ENCODE measurements around the gene THOC6.
"Not testable (repeated sequence)": the region's sequence is repeated elsewhere in the genome, so short reads cannot be mapped to it uniquely, and the experiment has no call there.

Gene THOC6

DNA sequence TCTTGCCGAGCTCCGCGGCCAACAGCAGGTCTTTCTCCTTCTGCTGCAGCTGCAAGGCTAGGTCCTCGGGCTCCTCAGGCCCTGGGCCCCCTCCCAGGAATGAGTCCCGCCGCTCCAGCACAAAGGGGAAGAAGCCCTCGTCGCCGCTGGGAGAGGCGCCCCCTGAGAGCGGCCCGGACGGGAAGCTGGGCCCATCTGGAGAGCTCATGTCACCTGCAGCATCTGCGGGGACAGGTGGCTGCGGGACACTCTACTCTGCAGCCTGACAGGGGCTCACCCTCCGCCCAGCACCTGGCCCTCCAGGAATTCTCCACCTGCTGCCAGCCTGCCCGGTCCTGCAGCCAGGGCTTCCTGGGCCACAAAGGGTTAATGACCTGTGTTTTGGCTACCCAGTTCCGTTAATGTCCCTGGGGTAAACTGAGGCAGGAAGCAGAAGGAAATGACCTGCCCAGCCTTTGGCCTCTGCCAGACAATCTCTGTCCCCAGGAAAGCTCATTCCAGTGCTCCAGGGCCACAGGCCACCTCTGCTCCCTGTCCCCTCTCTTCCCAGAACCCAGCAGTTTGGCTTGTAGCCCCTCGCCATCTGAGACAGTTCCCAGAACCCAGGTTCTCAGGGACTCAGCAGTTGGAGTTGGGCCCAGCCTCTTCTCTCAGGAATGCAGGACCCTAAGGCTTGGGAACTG lies 11.6 kb downstream of the THOC6 start:
- no peak for DNase-seq

DNA sequence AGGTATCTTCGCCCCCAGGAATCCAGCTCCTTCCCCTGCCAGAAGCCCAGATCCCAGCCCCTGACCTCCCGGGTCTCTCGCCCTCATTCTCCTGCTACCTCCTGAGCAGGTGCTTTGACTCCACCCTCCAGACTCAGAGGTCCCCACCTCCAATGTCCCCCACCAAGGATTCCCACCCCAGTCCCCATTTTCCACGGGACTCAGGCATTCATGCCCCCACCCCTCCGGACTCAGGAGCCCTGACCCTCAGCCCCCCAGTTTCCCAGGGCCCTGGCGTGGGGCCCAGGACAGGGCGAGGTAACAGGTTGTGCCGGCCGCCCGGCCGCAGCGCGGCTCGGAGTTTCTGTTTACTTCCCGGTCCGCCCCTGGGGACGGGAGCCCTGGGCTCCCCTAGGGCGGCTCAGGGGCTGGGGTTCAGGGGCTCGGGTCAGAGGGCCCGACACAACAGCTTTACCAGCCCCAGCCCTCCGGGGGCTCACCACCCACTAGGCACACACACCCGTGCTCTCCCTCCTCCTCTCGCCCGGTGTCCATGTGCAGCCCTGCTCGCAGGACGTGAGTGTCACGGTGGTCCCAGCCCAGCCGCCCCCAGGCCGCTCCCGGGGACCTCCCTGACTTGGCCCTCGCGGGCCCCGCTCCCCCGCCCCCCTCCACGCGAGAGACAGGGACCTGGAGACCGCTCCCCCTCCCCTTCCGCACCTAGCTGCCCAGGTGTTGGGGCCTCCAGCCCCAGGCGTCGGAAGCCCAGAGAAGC lies 12.3 kb downstream of the THOC6 start:
- DNase-seq: no peak

DNA sequence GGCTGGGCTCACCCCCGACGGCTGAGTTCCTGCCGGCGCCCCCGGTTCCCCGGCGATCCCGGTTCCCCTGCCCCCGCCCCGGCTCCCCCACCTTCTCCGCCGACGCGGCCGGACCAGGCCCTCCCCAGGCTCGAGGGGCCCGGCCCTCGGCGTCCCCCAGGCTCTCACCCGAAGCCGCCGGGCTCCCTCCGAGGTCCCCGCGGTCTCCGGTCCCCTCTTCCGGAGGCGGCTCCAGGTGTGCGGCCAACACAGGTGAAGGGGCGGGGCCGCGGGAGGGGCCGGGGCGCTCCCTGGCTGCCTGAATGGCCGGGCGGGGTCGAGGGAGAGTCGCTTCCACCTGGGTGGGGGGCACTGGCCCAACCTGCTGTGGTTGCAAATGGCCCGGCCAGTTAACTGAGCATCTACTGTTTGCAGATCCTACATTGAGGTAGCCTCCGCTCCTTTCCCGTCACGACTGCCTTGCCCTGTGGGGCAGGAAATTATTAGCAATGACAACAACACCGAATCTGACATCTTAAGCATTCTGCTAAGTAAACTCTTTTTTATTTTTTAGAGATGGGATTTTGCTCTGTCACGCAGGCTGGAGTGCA lies 13.0 kb downstream of the THOC6 start, which contains the start of gene BICDL2:
BICDL2 (minus strand) TSS at position 219 of the 590 bp plus-strand sequence. CDS start 1,448 bp downstream, outside the sequence.
- DNase-seq: peak in 1 of 2 experiments; percentile 17

DNA sequence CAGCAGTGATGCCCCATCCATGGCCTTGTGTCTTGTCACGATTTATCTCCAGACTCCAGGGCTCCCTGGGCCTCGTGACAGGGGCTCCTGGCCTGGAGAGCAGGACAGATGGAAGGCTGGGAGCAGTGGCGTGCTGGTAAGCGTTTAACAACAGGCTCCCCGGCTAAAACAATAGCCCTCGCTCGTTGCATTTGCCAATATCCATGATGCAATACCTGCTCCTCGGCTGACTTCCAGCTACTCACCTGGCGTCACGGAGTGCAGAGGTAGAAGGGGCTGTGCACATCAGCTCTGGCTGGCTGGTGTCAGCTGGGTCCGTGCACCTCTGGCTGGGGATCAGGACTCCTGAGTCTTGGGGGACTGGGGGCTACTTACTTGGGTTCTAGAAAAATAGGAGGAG lies 14.4 kb downstream of the THOC6 start:
- DNase-seq: peak in 1 of 2 experiments; percentile 31

DNA sequence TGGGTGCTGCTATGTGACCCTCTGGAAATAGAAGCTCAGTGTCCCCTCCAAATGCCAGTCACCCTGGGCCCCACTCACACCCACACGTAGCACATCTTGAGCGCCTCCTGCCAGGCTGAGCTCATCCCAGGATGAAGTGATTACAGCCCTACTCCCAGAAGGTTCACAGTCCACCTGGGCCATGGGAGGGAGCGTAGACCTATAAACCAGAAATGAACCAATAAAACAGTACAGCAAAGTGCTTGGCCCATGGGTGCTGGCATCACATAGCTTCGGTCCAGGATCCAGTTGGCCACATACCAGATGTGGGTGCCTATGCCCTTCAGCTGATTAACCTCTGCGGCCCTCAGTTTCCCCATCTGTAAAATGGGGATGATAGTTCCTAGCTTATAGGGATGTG lies 15.1 kb downstream of the THOC6 start:
- no peak for DNase-seq

DNA sequence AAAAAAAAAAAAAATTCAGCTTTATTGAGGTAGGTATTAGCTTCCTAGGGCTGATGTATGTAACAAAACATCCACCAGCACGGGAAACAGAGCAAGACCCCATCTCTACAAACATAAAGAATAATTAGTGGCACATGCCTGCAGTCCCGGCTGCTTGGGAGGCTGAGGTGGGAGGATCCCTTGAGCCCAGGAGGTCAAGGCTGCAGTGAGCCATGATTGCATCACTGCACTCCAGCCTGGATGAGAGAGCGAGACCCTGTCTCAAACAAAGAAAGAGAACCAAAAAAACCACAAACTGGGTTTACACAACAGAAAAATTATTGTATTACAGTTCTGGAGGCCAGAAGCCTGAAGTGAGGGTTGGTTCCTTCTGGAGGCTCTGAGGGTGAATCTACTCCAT lies 18.5 kb downstream of the THOC6 start:
- no peak for DNase-seq

DNA sequence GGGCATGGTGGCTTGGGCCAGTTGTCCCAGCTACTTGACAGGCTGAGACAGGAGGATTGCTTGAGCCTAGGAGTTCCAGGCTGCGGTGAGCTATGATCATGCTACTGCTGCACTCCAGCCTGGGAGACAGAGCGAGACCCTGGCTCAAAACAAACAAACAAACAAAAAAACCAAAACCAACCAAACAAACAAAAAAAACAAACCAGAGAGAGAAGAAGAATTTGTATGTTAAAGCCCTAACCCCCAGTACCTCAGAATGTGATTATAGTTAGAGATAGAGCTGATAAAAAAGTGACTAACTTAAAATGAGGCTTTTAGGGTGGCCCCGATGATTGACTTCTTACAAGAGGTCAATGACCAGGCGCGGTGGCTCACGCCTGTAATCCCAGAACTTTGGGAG lies 20.9 kb downstream of the THOC6 start:
- DNase-seq: no peak

DNA sequence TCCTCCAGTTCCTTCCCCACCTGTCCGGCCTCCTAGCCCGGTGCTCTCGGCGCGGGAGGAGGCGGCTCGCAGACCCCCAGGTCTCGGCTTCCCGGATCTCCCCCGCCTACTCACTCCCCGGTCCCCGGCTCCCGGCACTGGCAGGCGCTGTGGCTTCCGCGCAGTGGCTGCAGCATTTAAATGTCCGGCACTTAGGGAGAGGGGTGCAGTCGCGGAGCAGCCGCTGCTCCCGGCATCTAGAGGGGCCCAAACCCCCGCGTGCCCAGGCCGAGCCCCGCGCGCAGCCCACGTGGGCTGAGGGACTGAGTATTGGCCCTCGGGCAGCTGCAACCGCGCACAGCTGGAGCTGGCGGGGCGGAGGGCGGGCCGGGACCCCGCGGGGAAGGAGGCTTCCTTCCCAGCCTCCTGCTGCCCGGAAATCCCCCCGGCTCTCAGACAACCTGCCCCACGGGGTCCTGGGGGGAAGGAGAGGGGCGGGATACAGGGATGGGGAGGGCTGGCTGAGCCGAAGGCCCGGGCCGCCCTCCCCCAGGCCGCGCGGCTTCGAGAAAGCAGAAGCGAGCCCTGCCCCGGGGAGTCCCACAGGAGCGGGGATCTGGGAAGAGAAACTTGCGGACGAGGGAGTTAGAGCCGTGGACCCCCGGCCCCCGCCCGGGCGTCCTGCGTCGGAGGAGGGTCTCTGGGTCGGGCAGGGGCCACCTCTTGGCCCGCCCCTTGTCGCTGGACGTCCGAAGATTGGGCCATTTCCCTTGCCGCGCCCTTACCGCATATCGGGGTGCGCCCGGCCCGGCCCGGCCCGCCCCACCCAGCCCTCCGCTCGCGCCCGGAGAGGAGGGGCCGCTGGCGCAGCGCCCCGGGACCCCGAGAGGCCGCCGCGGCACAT lies 22.2 kb downstream of the THOC6 start, which contains the start of gene MMP25:
MMP25 (plus strand) TSS at position 804 of the 883 bp plus-strand sequence. CDS start 357 bp downstream, outside the sequence.
- no peak for DNase-seq

DNA sequence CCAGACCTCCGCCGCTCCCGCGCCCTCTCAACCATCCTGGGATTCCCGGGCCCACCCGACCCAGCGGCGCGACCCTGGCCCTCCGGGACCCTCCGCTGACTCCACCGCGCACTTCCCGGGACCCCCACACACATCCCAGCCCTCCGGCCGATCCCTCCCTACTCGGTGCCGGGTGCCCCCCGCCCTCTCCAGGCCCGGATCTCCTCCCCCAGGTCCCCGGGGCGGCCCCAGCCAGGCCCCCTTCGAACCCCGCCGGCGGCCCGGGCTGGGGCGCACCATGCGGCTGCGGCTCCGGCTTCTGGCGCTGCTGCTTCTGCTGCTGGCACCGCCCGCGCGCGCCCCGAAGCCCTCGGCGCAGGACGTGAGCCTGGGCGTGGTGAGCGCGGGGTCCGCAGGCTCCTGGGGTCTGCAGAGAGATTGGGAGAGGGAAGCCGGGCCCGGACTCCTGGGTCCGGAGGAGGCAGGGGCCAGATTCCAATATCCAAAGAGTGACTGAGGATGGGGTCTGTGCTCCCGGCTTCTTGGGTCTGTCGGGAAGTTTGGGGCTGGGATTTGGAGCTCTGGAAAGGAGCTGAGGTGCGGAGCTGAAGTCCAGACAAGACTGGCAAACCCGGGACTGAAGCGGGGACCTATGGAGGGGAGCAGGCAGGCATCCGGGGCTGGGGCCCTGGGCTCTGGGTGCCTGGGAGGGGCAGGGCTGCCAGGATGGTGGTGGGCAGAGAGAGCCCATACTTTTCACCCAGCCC lies 23.0 kb downstream of the THOC6 start:
- no peak for DNase-seq

DNA sequence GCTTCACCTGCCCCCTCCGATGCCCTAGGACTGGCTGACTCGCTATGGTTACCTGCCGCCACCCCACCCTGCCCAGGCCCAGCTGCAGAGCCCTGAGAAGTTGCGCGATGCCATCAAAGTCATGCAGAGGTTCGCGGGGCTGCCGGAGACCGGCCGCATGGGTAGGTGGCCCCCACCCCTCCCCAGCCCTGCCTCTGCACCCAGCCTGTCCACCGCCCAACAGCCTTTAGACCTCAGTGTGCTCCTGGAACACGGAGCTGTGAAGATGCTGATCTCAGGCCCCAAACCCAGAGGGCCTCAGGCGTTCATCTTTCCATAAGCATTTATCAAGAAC lies 23.5 kb downstream of the THOC6 start:
- DNase-seq: no peak

DNA sequence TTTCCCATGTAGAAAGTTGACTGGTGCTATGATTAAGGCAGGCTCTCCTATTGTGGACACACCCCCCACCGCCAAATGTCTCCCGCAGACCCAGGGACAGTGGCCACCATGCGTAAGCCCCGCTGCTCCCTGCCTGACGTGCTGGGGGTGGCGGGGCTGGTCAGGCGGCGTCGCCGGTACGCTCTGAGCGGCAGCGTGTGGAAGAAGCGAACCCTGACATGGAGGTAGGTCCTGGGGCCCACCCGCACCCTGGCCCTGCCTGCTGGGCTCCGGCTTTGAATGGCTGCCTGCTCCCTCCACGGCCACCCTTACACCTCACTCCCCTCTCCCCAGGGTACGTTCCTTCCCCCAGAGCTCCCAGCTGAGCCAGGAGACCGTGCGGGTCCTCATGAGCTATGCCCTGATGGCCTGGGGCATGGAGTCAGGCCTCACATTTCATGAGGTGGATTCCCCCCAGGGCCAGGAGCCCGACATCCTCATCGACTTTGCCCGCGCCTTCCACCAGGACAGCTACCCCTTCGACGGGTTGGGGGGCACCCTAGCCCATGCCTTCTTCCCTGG lies 26.2 kb downstream of the THOC6 start:
- no peak for DNase-seq

DNA sequence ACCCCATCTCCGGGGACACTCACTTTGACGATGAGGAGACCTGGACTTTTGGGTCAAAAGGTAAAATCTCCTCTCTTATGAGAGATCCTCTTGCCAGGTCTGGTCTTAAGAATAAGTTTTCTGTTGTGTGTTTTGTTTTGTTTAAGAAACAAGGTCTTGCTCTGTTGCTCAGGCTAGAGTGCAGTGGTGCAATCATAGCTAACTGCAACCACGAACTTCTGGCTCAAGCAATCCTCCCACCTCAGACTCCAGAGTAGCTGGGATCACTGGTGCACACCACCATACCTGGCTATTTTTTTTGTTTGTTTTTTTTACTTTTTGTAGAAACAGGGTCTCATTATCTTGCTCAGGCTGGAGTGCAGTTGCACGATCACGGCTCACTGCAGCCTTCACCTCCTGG lies 26.7 kb downstream of the THOC6 start:
- DNase-seq: no peak

DNA sequence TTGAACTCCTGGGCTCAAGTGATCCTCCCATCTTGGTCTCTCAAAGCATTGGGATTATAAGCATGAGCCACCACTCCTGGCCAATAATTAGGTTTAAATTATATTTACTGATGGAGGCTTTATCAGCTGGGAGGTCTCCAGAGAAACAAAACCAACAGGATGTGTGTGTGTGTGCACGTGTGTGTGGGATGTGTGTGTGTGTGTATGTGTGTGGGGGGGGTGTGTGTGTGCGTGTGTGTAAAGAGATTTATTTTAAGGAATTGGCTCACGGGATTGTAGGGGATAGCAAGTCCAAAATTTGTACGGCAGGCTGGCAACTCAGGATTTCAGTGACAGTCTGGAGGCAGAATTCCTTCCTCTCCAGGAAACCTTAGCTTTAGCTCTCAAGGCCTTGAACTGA lies 27.2 kb downstream of the THOC6 start:
- no peak for DNase-seq

DNA sequence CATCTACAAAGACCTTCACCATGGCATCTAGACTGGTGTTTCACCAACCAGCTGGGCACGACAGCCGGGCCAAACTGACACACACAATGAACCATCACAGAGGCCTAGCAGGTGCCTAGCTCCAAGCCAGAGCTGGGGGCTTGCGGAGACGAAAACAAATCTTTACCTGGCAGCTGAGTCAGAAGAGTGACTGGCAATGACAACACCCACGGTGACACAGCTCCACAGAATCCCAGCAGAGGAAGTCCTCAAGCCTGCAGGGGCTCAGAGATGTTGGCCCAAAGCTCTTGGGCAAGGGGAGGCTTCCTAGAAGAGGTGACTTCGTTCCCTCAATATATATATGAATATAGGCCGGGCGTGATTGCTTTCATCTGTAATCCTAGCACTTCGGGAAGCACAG lies 27.7 kb downstream of the THOC6 start:
- no peak for DNase-seq

DNA sequence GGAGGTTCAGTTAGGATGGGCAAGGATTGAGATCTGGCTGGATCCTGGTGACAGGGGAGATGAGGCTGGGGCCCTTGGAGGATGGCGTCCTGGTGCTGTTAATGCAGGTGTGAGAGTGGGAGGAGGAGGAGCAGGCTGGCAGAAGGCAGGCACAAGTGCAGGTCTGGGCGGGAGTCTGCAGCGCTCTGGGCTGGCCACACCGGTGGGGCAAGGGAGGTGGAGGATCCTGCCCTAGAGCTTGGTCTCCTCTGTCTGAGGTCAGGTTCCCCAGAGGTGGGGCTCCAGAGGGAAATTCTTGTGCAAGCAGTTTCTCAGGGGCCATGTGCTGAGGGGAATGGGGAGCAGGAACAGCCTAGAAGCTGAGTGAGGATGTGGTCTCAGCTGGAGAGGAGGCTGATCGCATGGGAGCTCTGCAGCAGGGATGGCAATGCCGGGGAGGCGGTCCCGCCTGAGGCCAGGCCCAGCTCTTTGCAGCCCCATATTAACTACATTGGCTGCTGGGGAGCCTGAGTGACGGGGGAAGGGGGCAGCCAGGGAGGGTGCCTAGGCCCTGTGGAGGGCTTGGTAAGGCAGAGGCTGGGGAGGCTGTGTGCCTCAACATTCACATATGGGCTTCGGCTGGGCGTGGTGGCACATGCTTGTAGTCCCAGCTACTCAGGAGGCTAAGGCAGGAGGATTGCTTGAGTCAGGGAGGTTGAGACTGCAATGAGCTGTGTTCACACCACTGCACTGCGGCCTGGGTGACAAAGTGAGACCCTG lies 28.9 kb downstream of the THOC6 start:
- not testable (repeated sequence) for DNase-seq

DNA sequence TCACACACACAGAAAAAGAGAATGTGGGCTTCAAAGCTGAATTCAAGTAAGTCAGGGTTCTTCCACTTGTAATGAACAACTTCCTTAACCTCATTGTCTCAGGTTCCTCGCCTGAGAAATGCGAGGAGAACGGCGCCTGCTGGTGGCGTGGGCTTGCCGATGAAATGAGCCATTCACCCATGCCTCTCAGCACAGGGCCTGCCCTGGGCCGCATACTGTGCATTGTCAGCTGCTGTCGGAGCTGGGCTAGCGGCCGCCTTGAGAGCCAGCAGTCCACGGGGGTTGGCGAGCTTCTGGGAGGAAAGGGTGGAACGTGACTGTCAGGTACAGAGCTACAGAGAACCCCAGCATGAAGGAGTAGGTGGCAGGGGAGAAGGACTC lies 29.5 kb downstream of the THOC6 start:
- DNase-seq: not testable (repeated sequence)

DNA sequence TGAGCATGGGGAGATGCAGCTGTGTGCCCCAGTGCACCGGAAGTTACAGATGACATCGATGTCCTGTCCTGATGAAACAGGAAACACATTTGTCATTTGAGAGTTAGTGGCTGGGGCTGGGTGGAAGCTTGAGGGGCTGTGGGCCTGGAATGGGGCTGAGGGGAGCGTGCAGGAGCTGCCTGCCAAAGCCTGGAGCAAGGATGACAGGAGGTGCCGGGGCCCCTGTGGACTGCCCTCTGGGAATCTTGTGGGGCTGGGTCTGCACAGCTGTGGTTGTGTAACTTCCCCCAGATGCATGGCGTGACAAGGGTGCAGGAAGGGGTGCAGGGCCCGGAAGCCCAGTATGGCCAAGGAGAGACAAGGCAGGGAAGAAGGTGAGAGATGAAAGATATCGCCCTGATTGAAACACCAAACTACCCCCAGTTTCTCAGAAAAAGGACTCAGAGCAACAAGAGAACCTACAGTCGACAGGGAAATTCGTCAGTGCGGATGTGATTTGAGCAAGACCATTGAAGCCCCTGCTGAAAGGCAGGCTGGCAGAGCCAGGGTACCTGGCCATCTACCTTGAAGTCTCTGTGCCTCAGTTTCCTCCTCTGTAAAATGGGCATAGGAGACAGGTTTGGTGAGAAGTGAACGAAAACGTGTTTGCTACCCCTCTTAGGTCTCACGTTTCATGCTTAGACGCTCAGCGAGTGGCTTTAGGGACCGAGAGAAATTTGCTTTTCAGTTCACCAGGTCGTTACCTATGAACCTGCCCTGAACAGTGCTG lies 31.3 kb downstream of the THOC6 start:
- no peak for DNase-seq

DNA sequence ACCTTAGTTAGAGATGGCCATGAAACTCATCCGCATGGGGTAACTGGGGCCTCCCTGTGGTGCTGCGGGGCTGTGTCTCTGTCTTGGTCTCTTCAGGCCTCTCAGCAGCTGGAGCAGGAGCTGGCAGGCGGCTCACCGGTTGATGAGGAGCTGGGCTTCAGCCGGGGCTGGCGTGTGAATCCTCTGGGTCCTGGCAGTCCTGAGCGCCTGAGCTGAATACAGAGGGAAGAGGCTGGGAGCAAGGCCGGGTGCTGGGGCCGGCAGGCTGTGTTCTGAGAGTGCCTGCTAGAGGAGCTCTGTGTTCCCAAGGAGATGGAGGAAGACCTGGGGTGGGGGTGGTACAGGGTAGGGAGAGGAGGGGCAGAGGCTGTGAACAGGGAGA lies 31.9 kb downstream of the THOC6 start:
- not testable (repeated sequence) for DNase-seq

DNA sequence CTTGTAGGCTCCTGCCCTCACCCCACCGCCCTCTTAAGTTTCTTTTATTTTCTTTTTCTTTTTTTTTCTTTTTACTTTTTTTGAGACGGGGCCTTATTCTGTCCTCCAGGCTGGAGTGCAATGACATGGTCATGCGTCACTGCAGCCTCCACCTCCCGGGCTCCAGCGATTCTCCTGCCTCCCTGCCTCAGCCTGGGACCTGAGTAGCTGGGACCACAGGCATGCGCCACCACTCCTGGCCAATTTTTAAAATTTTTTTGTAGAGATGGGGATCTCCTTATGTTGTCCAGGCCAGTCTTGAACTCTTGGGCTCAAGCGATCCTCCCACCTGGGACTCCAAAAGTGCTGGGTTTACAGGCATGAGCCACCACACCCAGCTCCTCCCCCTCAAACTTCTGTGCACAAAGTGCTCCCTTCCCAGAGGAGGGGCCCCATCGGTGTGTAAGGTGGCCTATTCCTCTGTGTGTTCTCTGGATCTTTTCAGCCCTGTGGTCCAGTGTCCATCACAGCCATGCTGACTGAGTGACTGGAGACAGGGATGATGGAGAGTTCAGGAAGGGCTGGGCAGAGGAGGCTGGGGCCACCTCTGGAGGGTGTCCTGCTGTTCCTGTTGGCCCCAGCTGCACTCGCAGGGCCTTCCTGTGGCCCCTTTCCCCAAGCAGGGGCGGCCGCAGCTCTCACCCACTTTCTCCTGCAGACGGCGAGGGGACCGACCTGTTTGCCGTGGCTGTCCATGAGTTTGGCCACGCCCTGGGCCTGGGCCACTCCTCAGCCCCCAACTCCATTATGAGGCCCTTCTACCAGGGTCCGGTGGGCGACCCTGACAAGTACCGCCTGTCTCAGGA lies 32.7 kb downstream of the THOC6 start:
- DNase-seq: no peak
